B cell (primary cell): ENCODE results near the gene PLCXD3. TPM values are rescaled to one million over a fixed set of nuclear protein-coding genes. Genes with fewer than 3 reads are reported as not detected.

ENCODE experiments used
- ATAC-seq: fragments of 200-7000 bp; cut with Tn5 transposase; one replicate; pipeline ENCODE4 v1.10.0; 2021; ENCODE audit warnings: low read depth, mild to moderate bottlenecking, moderate number of reproducible peaks, moderate library complexity
- CTCF ChIA-PET: fragments of 350-600 bp; sonication (Branson Sonifier 250); formaldehyde crosslinking; loops from one replicate; lab custom pipeline; 2021; ENCODE audit warnings: antibody characterized with exemption, inconsistent platforms; lab: Charles Lee
- POLR2A ChIA-PET: fragments of 350-600 bp; sonication (Branson Sonifier 250); formaldehyde crosslinking; loops from one replicate; lab custom pipeline; 2021; ENCODE audit warnings: antibody characterized with exemption; lab: Charles Lee
- DNase-seq: peaks from one replicate; pipeline ENCODE4 v3.0.0; 2013
- H2AFZ ChIP-seq: 2 replicates; pipeline ENCODE4 v1.6.1; 2012; ENCODE audit warnings: mild to moderate bottlenecking, low read depth, low read length; ENCODE audit not compliant: insufficient read depth, poor library complexity, severe bottlenecking
- H3K27ac ChIP-seq, 2 donors: 1 replicate in 1 of 2; 2 replicates in 1 of 2; pipeline ENCODE4 v1.5.1; 2012 to 2013; ENCODE audit warnings: low read length in 2 of 2, mild to moderate bottlenecking in 2 of 2, moderate library complexity in 1 of 2
- H3K27me3 ChIP-seq, 4 experiments: fragments of 200-600 bp in 1 of 4; sonication (generic) in 1 of 4; replicated peaks in 1 of 4; 1 replicate in 2 of 4; 2 replicates in 2 of 4; pipeline versions ENCODE4 v1.6.1 to v1.7.0; 2013 to 2016; ENCODE audit warnings: low read length in 3 of 4, mild to moderate bottlenecking in 2 of 4, mixed read lengths in 1 of 4, moderate library complexity in 1 of 4; ENCODE audit not compliant: insufficient read depth in 4 of 4, control insufficient read depth in 3 of 4; ENCODE audit errors: control extremely low read depth in 1 of 4
- H3K36me3 ChIP-seq, 2 experiments: replicated peaks in 1 of 2; 1 replicate in 1 of 2; 2 replicates in 1 of 2; pipeline versions ENCODE4 v1.6.1 to v1.7.1; 2013; ENCODE audit warnings: low read length in 1 of 2; ENCODE audit not compliant: insufficient read depth in 2 of 2, control insufficient read depth in 1 of 2; ENCODE audit errors: control extremely low read depth in 1 of 2, extremely low read depth in 1 of 2
- H3K4me1 ChIP-seq, 2 donors: fragments of 200-600 bp in 1 of 2; sonication (generic) in 1 of 2; 1 replicate in 1 of 2; 2 replicates in 1 of 2; pipeline versions ENCODE4 v1.5.1 to v1.6.1; 2013 to 2017; ENCODE audit warnings: low read length in 2 of 2; ENCODE audit not compliant: control insufficient read depth in 2 of 2, insufficient read depth in 2 of 2
- H3K4me2 ChIP-seq: replicated peaks from 2 replicates; pipeline ENCODE3; 2012; ENCODE audit warnings: mild to moderate bottlenecking, low read depth, low read length; ENCODE audit not compliant: poor library complexity, severe bottlenecking
- H3K4me3 ChIP-seq, 5 experiments: fragments of 200-600 bp in 1 of 5; sonication (generic) in 1 of 5; 1 replicate in 3 of 5; 2 replicates in 2 of 5; pipeline versions ENCODE4 v1.5.1 to v1.7.0; 2011 to 2016; ENCODE audit warnings: low read length in 4 of 5, mild to moderate bottlenecking in 4 of 5, low read depth in 2 of 5, control low read depth in 1 of 5, moderate library complexity in 1 of 5; ENCODE audit not compliant: insufficient read depth in 1 of 5; ENCODE audit errors: control extremely low read depth in 1 of 5, extremely low read depth in 1 of 5
- H3K79me2 ChIP-seq: fragments of 200-600 bp; sonication (generic); one replicate; pipeline ENCODE4 v1.6.0; 2016; ENCODE audit warnings: low read length; ENCODE audit not compliant: control insufficient read depth, insufficient read depth
- H3K9ac ChIP-seq: fragments of 200-600 bp; sonication (generic); 2 replicates; pipeline ENCODE4 v1.6.1; 2017; ENCODE audit warnings: mild to moderate bottlenecking, low read length, moderate library complexity
- H3K9me3 ChIP-seq, 3 donors: one replicate each; pipeline versions ENCODE4 v1.6.1 to v1.7.1; 2013; ENCODE audit warnings: low read length in 2 of 3; ENCODE audit not compliant: control insufficient read depth in 2 of 3, insufficient read depth in 1 of 3; ENCODE audit errors: control extremely low read depth in 1 of 3
- H4K20me1 ChIP-seq: 2 replicates; pipeline ENCODE4 v1.6.0; 2012; ENCODE audit warnings: mild to moderate bottlenecking, low read length; ENCODE audit not compliant: insufficient read depth, control insufficient read depth, poor library complexity, severe bottlenecking
- H3K27ac Mint-ChIP-seq: one replicate; pipeline ENCODE4 v1.8.0; 2021; ENCODE audit warnings: mixed read lengths
- H3K27me3 Mint-ChIP-seq: one replicate; pipeline ENCODE4 v1.8.0; 2021; ENCODE audit warnings: mixed read lengths
- H3K4me1 Mint-ChIP-seq: one replicate; pipeline ENCODE4 v1.8.0; 2021; ENCODE audit warnings: mixed read lengths
- H3K4me3 Mint-ChIP-seq: one replicate; pipeline ENCODE4 v1.8.0; 2021; ENCODE audit warnings: mixed read lengths
- H3K9me3 Mint-ChIP-seq: one replicate; pipeline ENCODE4 v1.8.0; 2022; ENCODE audit warnings: mixed read lengths; ENCODE audit not compliant: insufficient read depth
- EZH2 ChIP-seq: IDR thresholded peaks from 2 replicates; pipeline ENCODE4 v1.6.1; 2012; ENCODE audit warnings: borderline replicate concordance, low read depth, mild to moderate bottlenecking, moderate library complexity, low read length; ENCODE audit not compliant: insufficient read depth, poor library complexity, severe bottlenecking
- WGBS: methylation state at CpG from one replicate; pipeline ENCODE4 v1.1.5; 2013; ENCODE audit warnings: missing lambda C conversion rate; ENCODE audit not compliant: insufficient coverage; 5-methylcytosine and 5-hydroxymethylcytosine counted together
- intact Hi-C: fragments of 100-400 bp; cut with micrococcal nuclease; formaldehyde crosslinking; loops from one replicate; pipeline ENCODE4 v1.10.0; 2022
- polyA plus RNA-seq: library from polyadenylated mRNA; depleted of rRNA; stranded (reverse); fragments of >200 nt; gene quantifications from 2 replicates; pipeline ENCODE4 v1.2.3, GENCODE V29; 2012
- total RNA-seq, 2 donors: library from RNA; stranded (reverse); fragments of 120-200 nt in 1 of 2; gene quantifications; 1 replicate in 1 of 2; 2 replicates in 1 of 2; pipeline versions ENCODE4 v1.2.3 to v1.2.4, GENCODE V29; 2013 to 2022
- TF ChIP-seq, protein P1 (sequence below): fragments of 200-600 bp; IDR thresholded peaks from one replicate; pipeline ENCODE4 v1.8.0; 2022; ENCODE audit warnings: antibody characterized with exemption, mild to moderate bottlenecking

The PLCXD3 gene
- total and polyA plus RNA-seq, 2 donors (not counting 1 experiment from before 2014, with no cell fraction given) = not detected

DNA sequence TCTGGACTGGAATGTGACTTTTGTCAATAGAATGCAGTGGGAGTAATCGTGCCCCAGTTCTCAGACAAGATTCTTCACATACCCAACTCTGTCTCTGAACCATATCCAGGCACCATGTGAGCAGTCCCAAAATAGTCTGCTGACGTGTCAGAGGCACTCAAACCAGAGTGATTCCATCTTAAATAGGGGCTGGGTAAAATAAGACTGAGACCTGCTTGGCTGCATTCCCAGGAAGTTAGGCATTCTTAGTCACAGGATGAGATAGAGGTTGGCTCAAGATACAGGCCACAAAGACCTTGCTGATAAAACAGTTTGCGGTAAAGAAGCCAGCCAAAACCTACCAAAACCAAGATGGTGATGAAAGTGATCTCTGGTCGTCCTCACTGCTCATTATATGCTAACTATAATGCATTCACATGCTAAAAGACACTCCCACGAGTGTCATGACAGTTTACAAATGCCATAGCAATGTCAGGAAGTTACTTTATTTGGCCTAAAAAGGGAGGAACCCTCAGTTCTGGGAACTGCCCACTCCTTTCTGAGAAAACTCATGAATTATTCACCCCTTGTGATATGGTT is 16.9 kb upstream of the PLCXD3 start:
- ChIA-PET CTCF (no interaction called here), POLR2A (no interaction called here)
- intact Hi-C loops = no loop called here
- Histone ChIP-seq H3K27me3 (no peaks in the 10 kb centered on the region), H4K20me1 (no peaks in the 10 kb centered on the region), H3K4me3 (no peak overlapping the region), H2AFZ (no peak overlapping the region), H3K36me3 (no peaks in the 10 kb centered on the region), H3K27ac (no peak overlapping the region), H3K9me3 (no peaks in the 10 kb centered on the region), H3K79me2 (no peaks in the 10 kb centered on the region), H3K4me2 (no peak overlapping the region), H3K4me1 (no peaks in the 10 kb centered on the region), H3K9ac (no peak overlapping the region)
- Mint-ChIP-seq H3K4me1 (no peaks in the 10 kb centered on the region), H3K9me3 (no peaks in the 10 kb centered on the region), H3K27ac (no peak overlapping the region), H3K4me3 (no peak overlapping the region), H3K27me3 (no peaks in the 10 kb centered on the region)
- TF ChIP-seq, protein P1, sequence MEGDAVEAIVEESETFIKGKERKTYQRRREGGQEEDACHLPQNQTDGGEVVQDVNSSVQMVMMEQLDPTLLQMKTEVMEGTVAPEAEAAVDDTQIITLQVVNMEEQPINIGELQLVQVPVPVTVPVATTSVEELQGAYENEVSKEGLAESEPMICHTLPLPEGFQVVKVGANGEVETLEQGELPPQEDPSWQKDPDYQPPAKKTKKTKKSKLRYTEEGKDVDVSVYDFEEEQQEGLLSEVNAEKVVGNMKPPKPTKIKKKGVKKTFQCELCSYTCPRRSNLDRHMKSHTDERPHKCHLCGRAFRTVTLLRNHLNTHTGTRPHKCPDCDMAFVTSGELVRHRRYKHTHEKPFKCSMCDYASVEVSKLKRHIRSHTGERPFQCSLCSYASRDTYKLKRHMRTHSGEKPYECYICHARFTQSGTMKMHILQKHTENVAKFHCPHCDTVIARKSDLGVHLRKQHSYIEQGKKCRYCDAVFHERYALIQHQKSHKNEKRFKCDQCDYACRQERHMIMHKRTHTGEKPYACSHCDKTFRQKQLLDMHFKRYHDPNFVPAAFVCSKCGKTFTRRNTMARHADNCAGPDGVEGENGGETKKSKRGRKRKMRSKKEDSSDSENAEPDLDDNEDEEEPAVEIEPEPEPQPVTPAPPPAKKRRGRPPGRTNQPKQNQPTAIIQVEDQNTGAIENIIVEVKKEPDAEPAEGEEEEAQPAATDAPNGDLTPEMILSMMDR = no peak
- TF ChIP-seq EZH2 = no peak
- 100% methylated on average over 1 of the region's 5 CpGs for WGBS
- DNase-seq (no peak), ATAC-seq (no peak)

DNA sequence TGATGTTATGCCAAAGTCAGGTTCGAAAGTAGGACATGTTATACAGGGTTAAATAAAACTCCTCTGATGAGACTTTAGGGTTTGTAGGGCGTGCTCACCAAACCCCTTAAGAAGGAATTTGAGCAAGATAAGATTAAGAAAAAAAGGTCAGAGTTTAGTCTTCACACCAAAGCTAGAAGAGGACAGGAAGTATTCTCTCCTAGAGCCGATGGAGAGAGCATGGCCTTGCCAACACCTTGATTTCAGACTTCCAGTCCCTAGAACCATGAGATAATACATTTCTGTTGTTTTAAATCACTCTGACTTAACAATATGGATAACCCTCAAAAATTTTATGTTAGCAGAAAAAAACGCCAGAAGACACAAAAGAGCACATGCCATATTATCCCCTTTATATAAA is 16.3 kb upstream of the PLCXD3 start:
- no peak overlapping the region for H2AFZ ChIP-seq
- H4K20me1 ChIP-seq = no peaks in the 10 kb centered on the region
- Mint-ChIP-seq H3K4me3 (no peak overlapping the region), H3K27me3 (no peaks in the 10 kb centered on the region), H3K9me3 (no peaks in the 10 kb centered on the region), H3K27ac (no peak overlapping the region), H3K4me1 (no peaks in the 10 kb centered on the region)
- intact Hi-C loops = no loop called here
- no peaks in the 10 kb centered on the region for H3K36me3 ChIP-seq
- H3K4me3 ChIP-seq = no peak overlapping the region
- no peak for DNase-seq
- H3K27me3 ChIP-seq = no peaks in the 10 kb centered on the region
- ATAC-seq = no peak
- no peaks in the 10 kb centered on the region for H3K9me3 ChIP-seq
- 100% methylated on average over 1 of the region's 4 CpGs for WGBS
- no peak for TF ChIP-seq EZH2
- TF ChIP-seq, protein P1 = no peak
- no peak overlapping the region for H3K9ac ChIP-seq
- no peak overlapping the region for H3K4me2 ChIP-seq
- no peak overlapping the region for H3K27ac ChIP-seq
- CTCF ChIA-PET = no interaction called here
- POLR2A ChIA-PET = no interaction called here
- no peaks in the 10 kb centered on the region for H3K79me2 ChIP-seq
- no peaks in the 10 kb centered on the region for H3K4me1 ChIP-seq
